Testis (tissue), 5 donors: Measurements from ENCODE around the gene POLR3GL. TPM values are rescaled to one million over a fixed set of nuclear protein-coding genes. Genes with fewer than 3 reads are reported as not detected.

Experiments
- DNase-seq: peaks from one replicate; pipeline ENCODE4 v3.0.0-alpha.2; 2019
- H3K27ac ChIP-seq, 2 donors: fragments of 200-600 bp; sonication (generic); one replicate each; pipeline ENCODE4 v1.5.1; 2019
- H3K27me3 ChIP-seq: fragments of 200-600 bp; sonication (generic); one replicate; pipeline ENCODE4 v1.5.1; 2019
- H3K36me3 ChIP-seq: fragments of 200-600 bp; sonication (generic); one replicate; pipeline ENCODE4 v1.5.1; 2017; ENCODE audit warnings: low read depth; ENCODE audit errors: missing control alignments
- H3K4me1 ChIP-seq: fragments of 200-600 bp; sonication (generic); one replicate; pipeline ENCODE4 v1.5.1; 2019
- H3K4me3 ChIP-seq, 2 donors: fragments of 200-600 bp; sonication (generic); one replicate each; pipeline ENCODE4 v1.5.1; 2017 to 2019
- H3K9me3 ChIP-seq: fragments of 200-600 bp; sonication (generic); one replicate; pipeline ENCODE4 v1.5.1; 2017
- POLR2A ChIP-seq: fragments of 450-650 bp; IDR thresholded peaks from one replicate; pipeline ENCODE4 v1.6.1; 2017; ENCODE audit warnings: antibody characterized with exemption, mild to moderate bottlenecking, moderate library complexity
- WGBS, 2 donors: methylation state at CpG; one replicate each; pipeline ENCODE4 v1.1.5; 2018; 5-methylcytosine and 5-hydroxymethylcytosine counted together
- intact Hi-C: fragments of 100-400 bp; cut with DNase I; formaldehyde crosslinking; loops from one replicate; pipeline ENCODE4 v1.15.1; 2023; ENCODE audit warnings: low total_unique reads
- long read RNA-seq, 2 donors: transcript quantifications; one replicate each; lab custom pipeline, GENCODE V29; 2026
- polyA plus RNA-seq: library from polyadenylated mRNA; stranded (reverse); fragments of 350-450 nt; fragmentation: Illumina TruSeq; extraction: RNeasy Lipid Tissue Mini Kit (QIAGEN cat#74804); gene quantifications from one replicate; pipeline ENCODE4 v1.2.3, GENCODE V29; 2014; ENCODE audit warnings: low read depth, low replicate concordance; ENCODE audit not compliant: insufficient read depth
- total RNA-seq, 2 donors: library from RNA; depleted of rRNA; stranded (reverse); fragments of >200 nt; gene quantifications; one replicate each; pipeline ENCODE4 v1.2.3, GENCODE V29; 2016
- TF ChIP-seq, protein P1 (sequence below), 3 experiments: fragments of 450-650 bp in 2 of 3; fragments of 200-600 bp in 1 of 3; sonication (generic) in 1 of 3; IDR thresholded peaks; one replicate each; pipeline ENCODE4 v1.5.1; 2016 to 2019; ENCODE audit warnings: antibody characterized with exemption in 3 of 3, mild to moderate bottlenecking in 2 of 3, moderate library complexity in 1 of 3

The POLR3GL gene, protein sequence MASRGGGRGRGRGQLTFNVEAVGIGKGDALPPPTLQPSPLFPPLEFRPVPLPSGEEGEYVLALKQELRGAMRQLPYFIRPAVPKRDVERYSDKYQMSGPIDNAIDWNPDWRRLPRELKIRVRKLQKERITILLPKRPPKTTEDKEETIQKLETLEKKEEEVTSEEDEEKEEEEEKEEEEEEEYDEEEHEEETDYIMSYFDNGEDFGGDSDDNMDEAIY
- total RNA-seq (10 to 100 TPM; 20.9 to 23.5 TPM), polyA plus RNA-seq (37.9 TPM)
- long read RNA-seq, donor 1, transcript POLR3GL-202 (8 exons, 1,165 nt), result major isoform, 18 of 18 reads
- long read RNA-seq, donor 1, partial matches to known transcripts, result 0 of 18 reads
- long read RNA-seq, donor 1, other reads (novel, unspliced or antisense), result 0 of 18 reads
- long read RNA-seq, donor 2, partial matches to known transcripts, result 10 of 13 reads
- long read RNA-seq, donor 2, other reads (novel, unspliced or antisense), result 0 of 13 reads

DNA sequence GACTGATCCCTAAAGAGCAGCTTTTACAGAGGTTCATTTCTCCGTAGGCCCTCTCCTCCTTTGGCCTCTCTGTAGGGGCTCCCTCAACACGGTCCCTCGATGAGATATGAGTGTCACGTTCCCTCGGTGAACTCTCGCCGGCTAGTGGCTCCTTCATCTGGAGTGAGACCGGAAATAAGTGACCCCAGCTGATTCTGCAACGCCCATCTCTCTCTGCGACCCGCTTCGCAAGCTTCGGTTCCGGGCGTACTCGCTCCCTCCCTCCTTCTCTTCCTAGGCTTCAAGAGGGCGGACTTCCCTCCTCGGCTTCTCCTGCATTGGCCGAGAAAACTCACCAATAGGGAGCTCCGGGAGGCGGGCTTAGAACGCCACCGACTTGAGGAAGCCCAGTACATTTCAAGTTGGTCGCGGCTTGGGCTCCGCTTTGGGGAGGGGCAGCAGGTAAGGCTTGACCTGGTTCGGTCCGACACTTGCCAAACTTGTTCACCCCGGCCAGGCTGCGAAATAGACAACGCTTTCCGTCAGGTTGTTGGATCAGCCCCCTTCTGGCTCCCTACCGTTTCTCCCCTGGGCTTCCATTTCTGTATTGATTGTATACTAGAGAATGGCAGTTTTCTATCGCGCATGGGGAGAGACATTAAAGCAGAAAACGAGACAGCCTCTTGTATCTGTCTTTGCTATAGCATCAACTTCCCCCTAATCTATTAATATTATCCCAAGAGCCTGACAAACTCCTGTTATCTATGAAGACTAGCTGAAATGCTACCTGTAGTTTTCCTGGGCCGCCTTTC is at the start of gene POLR3GL, which contains the start of gene ANKRD34A:
Gene POLR3GL (plus strand): TSS at position 363 of the 791 bp plus-strand sequence. CDS start 10,176 bp downstream, outside the sequence.
Gene ANKRD34A (minus strand): TSS at position 248 of the 791 bp plus-strand sequence. CDS start 2,816 bp downstream, outside the sequence.
- 1% methylated on average over 27 to 37 of the region's 37 CpGs for WGBS, 2 donors
- Histone ChIP-seq H3K4me3 (peak within 1 kb of the TSS; percentile 49 to 76), H3K27me3 (no peaks in the 10 kb centered on the region), H3K4me1 (peaks cover 23% of the 10 kb centered on the region), H3K36me3 (no peaks in the 10 kb centered on the region), H3K9me3 (no peaks in the 10 kb centered on the region), H3K27ac (peak within 1 kb of the TSS; percentile 80 to 81)
- peak; percentile 87 for TF ChIP-seq POLR2A
- TF ChIP-seq, protein P1, sequence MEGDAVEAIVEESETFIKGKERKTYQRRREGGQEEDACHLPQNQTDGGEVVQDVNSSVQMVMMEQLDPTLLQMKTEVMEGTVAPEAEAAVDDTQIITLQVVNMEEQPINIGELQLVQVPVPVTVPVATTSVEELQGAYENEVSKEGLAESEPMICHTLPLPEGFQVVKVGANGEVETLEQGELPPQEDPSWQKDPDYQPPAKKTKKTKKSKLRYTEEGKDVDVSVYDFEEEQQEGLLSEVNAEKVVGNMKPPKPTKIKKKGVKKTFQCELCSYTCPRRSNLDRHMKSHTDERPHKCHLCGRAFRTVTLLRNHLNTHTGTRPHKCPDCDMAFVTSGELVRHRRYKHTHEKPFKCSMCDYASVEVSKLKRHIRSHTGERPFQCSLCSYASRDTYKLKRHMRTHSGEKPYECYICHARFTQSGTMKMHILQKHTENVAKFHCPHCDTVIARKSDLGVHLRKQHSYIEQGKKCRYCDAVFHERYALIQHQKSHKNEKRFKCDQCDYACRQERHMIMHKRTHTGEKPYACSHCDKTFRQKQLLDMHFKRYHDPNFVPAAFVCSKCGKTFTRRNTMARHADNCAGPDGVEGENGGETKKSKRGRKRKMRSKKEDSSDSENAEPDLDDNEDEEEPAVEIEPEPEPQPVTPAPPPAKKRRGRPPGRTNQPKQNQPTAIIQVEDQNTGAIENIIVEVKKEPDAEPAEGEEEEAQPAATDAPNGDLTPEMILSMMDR (IDR thresholded peaks at IDR 0.05), result no peak
- intact Hi-C loops, result no loop called here
- DNase-seq, result peak; percentile 99

DNA sequence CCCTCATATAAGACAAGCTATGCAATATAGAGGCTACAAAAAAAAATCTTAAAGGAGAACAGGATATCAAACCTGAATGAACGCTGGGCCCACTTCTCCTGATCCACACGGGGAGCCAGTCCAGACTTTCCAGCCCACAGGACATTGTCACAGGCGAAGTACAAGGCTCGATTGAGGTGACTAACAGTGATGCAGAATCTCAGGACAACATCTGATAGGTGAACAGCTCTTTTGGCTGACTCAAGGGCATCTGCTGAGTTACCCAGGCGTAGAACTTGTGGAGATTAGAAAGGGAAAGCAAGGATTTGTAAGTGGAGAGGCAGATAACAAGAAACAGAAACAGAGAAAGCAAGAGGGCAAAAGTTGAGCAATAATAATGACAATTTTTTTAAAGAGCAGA is 47.7 kb upstream of the POLR3GL start:
- Histone ChIP-seq H3K4me3 (no peak overlapping the region), H3K4me1 (peaks cover 23% of the 10 kb centered on the region), H3K9me3 (no peaks in the 10 kb centered on the region), H3K27me3 (no peaks in the 10 kb centered on the region), H3K27ac (no peak overlapping the region), H3K36me3 (no peaks in the 10 kb centered on the region)
- intact Hi-C loops, result no loop called here
- TF ChIP-seq, protein P1 (IDR thresholded peaks at IDR 0.05), result no peak
- DNase-seq, result no peak
- WGBS, 2 donors, result 75 to 80% methylated on average over 5 of the region's 5 CpGs

DNA sequence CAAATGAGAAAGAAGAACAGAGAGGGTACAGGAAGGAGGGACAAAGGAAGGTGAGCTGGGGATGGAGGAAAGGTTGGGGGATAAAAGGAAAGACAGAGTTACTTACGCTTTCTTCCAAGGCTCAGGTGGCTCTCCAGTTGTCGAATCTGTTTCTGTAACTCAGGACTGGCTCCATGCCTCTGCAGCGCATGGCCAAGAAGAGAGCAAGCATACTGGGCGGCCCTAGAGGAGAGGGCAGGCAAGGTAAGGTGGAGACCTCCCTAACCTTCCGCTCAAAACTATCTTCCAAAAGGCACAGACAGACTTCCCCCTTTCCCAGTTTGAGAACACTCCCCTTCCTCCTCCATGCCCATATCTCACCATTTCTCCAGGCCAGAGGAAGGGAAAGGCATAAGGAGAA is 46.9 kb upstream of the POLR3GL start:
- intact Hi-C loops, result no loop called here
- TF ChIP-seq POLR2A, result no peak
- TF ChIP-seq, protein P1 (IDR thresholded peaks at IDR 0.05), result no peak
- DNase-seq, result no peak
- no peaks in the 10 kb centered on the region for H3K36me3 ChIP-seq
- no peaks in the 10 kb centered on the region for H3K9me3 ChIP-seq
- H3K4me3 ChIP-seq, result peak overlapping the region; percentile 88 to 92
- peak overlapping the region; percentile 80 to 88 for H3K27ac ChIP-seq
- H3K4me1 ChIP-seq, result peaks cover 23% of the 10 kb centered on the region
- 42 to 61% methylated on average over 5 of the region's 5 CpGs for WGBS, 2 donors
- no peaks in the 10 kb centered on the region for H3K27me3 ChIP-seq

DNA sequence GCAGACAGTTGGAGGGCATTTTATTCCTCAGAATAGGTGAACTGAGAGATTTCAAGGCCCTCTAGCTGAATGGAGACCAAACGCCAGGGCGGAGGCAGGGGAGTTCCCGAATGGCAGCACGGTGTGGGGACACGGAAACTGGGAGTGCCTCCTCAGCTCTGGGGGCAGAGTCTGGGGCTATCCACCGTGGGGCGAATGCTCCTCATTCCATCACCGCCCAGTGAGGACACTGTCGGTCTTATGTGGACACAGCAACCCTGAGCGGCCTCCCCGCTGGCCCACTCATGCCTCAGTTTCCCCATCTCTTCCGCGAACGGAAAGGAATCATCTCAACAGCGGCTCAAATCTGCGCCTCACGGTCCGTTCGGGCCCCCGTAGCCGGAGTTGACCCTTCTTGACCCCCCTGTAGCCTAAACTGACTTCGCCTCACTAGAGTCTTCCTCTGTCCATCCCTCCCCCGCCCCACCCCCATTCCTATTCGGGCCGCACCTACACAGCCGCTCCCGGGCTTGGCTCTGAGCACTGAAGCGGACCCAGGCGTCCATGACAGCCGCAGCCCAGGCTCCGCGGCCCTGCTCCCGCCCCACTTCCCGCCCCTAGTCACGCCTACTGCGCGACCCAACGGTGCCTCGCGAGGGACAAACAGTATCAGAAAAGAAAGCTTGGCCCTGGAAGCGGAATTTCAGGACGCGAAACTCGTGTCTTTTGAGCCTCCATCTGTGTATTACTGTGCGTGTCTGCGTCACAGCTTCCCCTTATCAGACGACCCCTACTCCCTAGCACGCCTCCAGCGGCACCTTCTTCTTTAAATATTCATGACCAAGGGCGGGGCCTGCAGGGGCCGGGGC is 46.1 kb upstream of the POLR3GL start, which contains the start of gene PEX11B:
Gene PEX11B (minus strand): TSS at position 574 of the 848 bp plus-strand sequence. CDS start 29 bp downstream, at position 545.
- intact Hi-C loops, result no loop called here
- peak; percentile 94 for DNase-seq
- no peaks in the 10 kb centered on the region for H3K27me3 ChIP-seq
- TF ChIP-seq POLR2A, result no peak
- TF ChIP-seq, protein P1 (IDR thresholded peaks at IDR 0.05), result peak in 1 of 3 experiments; percentile 7
- peak within 1 kb of the TSS; percentile 88 to 92 for H3K4me3 ChIP-seq
- H3K4me1 ChIP-seq, result peaks cover 23% of the 10 kb centered on the region
- WGBS, 2 donors, result 0 to 1% methylated on average over 35 to 51 of the region's 51 CpGs
- H3K27ac ChIP-seq, result peak within 1 kb of the TSS; percentile 80 to 88
- no peaks in the 10 kb centered on the region for H3K36me3 ChIP-seq
- no peaks in the 10 kb centered on the region for H3K9me3 ChIP-seq
